HepG2 (cell line): ENCODE data around the gene PEPD. TPM values are rescaled to one million over a fixed set of nuclear protein-coding genes. Genes with fewer than 3 reads are reported as not detected.

ENCODE experiments used
- ATAC-seq: fragments of 200-7000 bp; cut with Tn5 transposase; 3 replicates; pipeline ENCODE4 v1.9.1; 2020; ENCODE audit warnings: mild to moderate bottlenecking, moderate library complexity
- BruUV-seq: library from RNA; stranded (reverse); fragments of 400-500 nt; replicated peaks from 2 replicates; lab custom pipeline; 2021; lab: Mats Ljungman, UMichigan
- CTCF ChIA-PET: fragments of 300-600 bp; formaldehyde crosslinking; extraction: SDS; loops from one replicate; lab custom pipeline; 2021; ENCODE audit warnings: low total read pairs, inconsistent platforms, low intra/inter-chr PET ratio; lab: Yijun Ruan, JAX
- POLR2A ChIA-PET: fragments of 350-600 bp; sonication (Branson Sonifier 250); formaldehyde crosslinking; loops from one replicate; lab custom pipeline; 2020; ENCODE audit warnings: antibody characterized with exemption, inconsistent platforms; lab: Yijun Ruan, JAX
- DNase-seq: peaks from one replicate; pipeline ENCODE4 v3.0.0-alpha.2; 2015; ENCODE audit warnings: low spot score
- FAIRE-seq: peaks from 3 replicates; lab custom pipeline; 2011; peaks lifted over from hg19 to GRCh38; lab: Jason Lieb, UNC
- H2AFZ ChIP-seq: one replicate; pipeline ENCODE4 v1.6.1; 2011; ENCODE audit warnings: low read length, inconsistent platforms
- H3K27ac ChIP-seq: fragments of 300-600 bp; 3 replicates; pipeline ENCODE4 v1.8.0; 2011; ENCODE audit warnings: mixed run types, mild to moderate bottlenecking, mixed read lengths, low read length, inconsistent platforms; ENCODE audit not compliant: insufficient read depth; ENCODE audit errors: extremely low read length
- H3K27me3 ChIP-seq, 2 experiments: fragments of 200-600 bp in 1 of 2; 2 replicates in 1 of 2; 3 replicates in 1 of 2; pipeline versions ENCODE4 v1.6.0 to v1.8.0; 2011; ENCODE audit warnings: low read length in 2 of 2, mild to moderate bottlenecking in 2 of 2, moderate library complexity in 2 of 2, inconsistent platforms in 1 of 2; ENCODE audit not compliant: insufficient read depth in 2 of 2, control insufficient read depth in 1 of 2
- H3K36me3 ChIP-seq, 2 experiments: fragments of 200-600 bp in 1 of 2; replicated peaks in 1 of 2; 2 replicates in 1 of 2; 3 replicates in 1 of 2; pipeline versions ENCODE4 v1.5.1 to v1.8.0; 2011; ENCODE audit warnings: low read length in 2 of 2, inconsistent platforms in 1 of 2; ENCODE audit not compliant: insufficient read depth in 2 of 2, control insufficient read depth in 1 of 2
- H3K4me1 ChIP-seq: 2 replicates; pipeline ENCODE4 v1.5.1; 2012; ENCODE audit warnings: low read length, inconsistent platforms; ENCODE audit not compliant: insufficient read depth
- H3K4me2 ChIP-seq: 2 replicates; pipeline ENCODE4 v1.6.0; 2011; ENCODE audit warnings: low read depth, low read length, inconsistent platforms
- H3K4me3 ChIP-seq, 3 experiments: fragments of 200-600 bp in 1 of 3; sonication (generic), shearing (Covaris generic) in 1 of 3; replicated peaks in 1 of 3; 2 replicates each; pipeline ENCODE4 v1.5.1; 2011 to 2016; ENCODE audit warnings: low read length in 3 of 3, inconsistent platforms in 2 of 3, low read depth in 2 of 3, mild to moderate bottlenecking in 2 of 3, control low read depth in 1 of 3, mixed read lengths in 1 of 3; ENCODE audit not compliant: insufficient read depth in 1 of 3
- H3K79me2 ChIP-seq: one replicate; pipeline ENCODE4 v1.6.1; 2011; ENCODE audit warnings: low read length, inconsistent platforms; ENCODE audit not compliant: insufficient read depth
- H3K9ac ChIP-seq: 2 replicates; pipeline ENCODE4 v1.6.0; 2011; ENCODE audit warnings: mild to moderate bottlenecking, low read depth, low read length, inconsistent platforms; ENCODE audit not compliant: insufficient read depth
- H3K9me3 ChIP-seq: 2 replicates; pipeline ENCODE4 v1.5.1; 2012; ENCODE audit warnings: mild to moderate bottlenecking, low read length
- H4K20me1 ChIP-seq: 2 replicates; pipeline ENCODE4 v1.6.0; 2011; ENCODE audit warnings: inconsistent platforms, mild to moderate bottlenecking, low read length, moderate library complexity; ENCODE audit not compliant: insufficient read depth
- BCL6 ChIP-seq: IDR thresholded peaks from 2 replicates; pipeline ENCODE4 v1.6.1; 2016; ENCODE audit warnings: missing genetic modification reagents, missing compliant biosample characterization
- DNMT3B ChIP-seq: conservative IDR thresholded peaks from 2 replicates; pipeline ENCODE4 v1.6.1; 2016; ENCODE audit warnings: missing biosample characterization, control low read depth
- HIVEP1 ChIP-seq: sonication (generic); formaldehyde crosslinking; IDR thresholded peaks from 2 replicates; pipeline ENCODE4 v1.4.0; 2020; ENCODE audit warnings: mild to moderate bottlenecking, missing genetic modification reagents
- KAT8 ChIP-seq: IDR thresholded peaks from 2 replicates; pipeline ENCODE4 v1.6.1; 2016; ENCODE audit warnings: missing genetic modification reagents, missing compliant biosample characterization
- MIER3 ChIP-seq: IDR thresholded peaks from 2 replicates; pipeline ENCODE4 v1.6.1; 2016; ENCODE audit warnings: missing compliant biosample characterization, borderline replicate concordance
- MNT ChIP-seq: fragments of 450-650 bp; IDR thresholded peaks from 2 replicates; pipeline ENCODE4 v1.6.1; 2016
- ZNF225 ChIP-seq: sonication (generic); formaldehyde crosslinking; IDR thresholded peaks from 2 replicates; pipeline ENCODE4 v1.4.0; 2020; ENCODE audit warnings: mild to moderate bottlenecking, missing genetic modification reagents
- ZNF768 ChIP-seq: sonication (generic); formaldehyde crosslinking; IDR thresholded peaks from 2 replicates; pipeline ENCODE4 v1.4.0; 2020; ENCODE audit warnings: missing genetic modification reagents
- WGBS: methylation state at CpG from one replicate; pipeline ENCODE4 v1.1.6; 2017; ENCODE audit warnings: low lambda C conversion rate; 5-methylcytosine and 5-hydroxymethylcytosine counted together
- in situ Hi-C: cut with HindIII; loops from 2 replicates; pipeline ENCODE4 v1.10.0; 2017; ENCODE audit warnings: low pct_unique_long_range_greater_than_20kb; ENCODE audit not compliant: extremely low pct_ligation_motif_present
- intact Hi-C: fragments of 100-400 bp; cut with micrococcal nuclease; formaldehyde crosslinking; loops from one replicate; pipeline ENCODE4 v1.10.0; 2022; ENCODE audit not compliant: unreplicated experiment
- polyA plus RNA-seq, 8 experiments: library from polyadenylated mRNA; depleted of rRNA in 3 of 8; stranded (reverse) in 7 of 8; unstranded in 1 of 8; fragments of >200 nt; fragmentation: Illumina TruSeq in 4 of 8; extraction: Trizol in 4 of 8; gene quantifications; 2 replicates each; pipeline versions ENCODE4 v1.2.1 to v1.2.3, GENCODE V29; 2011 to 2016; ENCODE audit warnings: low read depth in 4 of 8, missing spikeins in 1 of 8, mixed read lengths in 1 of 8; ENCODE audit not compliant: insufficient read depth in 1 of 8
- total RNA-seq, 5 experiments: library from RNA; depleted of rRNA; stranded (reverse); fragments of >200 nt; fragmentation: Illumina TruSeq; extraction: Trizol; gene quantifications; 2 replicates each; pipeline ENCODE4 v1.2.3, GENCODE V29; 2016; ENCODE audit warnings: low read depth in 1 of 5

The PEPD gene
- total and polyA plus RNA-seq, 2 of the 13 experiments (the other 11 are each of a cell fraction or from before 2014, with no cell fraction given) = 60.7 to 75.1 TPM

GRCh38 chr19:33413426-33413725, 108.2 kb downstream of the PEPD start (continued):
- no peak for TF ChIP-seq HIVEP1 (CRISPR knock-in tag)
- TF ChIP-seq MIER3 (CRISPR knock-in tag) = no peak
- TF ChIP-seq BCL6 (CRISPR knock-in tag) = no peak
- no peak for TF ChIP-seq DNMT3B (CRISPR knock-in tag)
- TF ChIP-seq KAT8 (CRISPR knock-in tag) = no peak
- TF ChIP-seq, all 625 proteins: peak for 0

DNA sequence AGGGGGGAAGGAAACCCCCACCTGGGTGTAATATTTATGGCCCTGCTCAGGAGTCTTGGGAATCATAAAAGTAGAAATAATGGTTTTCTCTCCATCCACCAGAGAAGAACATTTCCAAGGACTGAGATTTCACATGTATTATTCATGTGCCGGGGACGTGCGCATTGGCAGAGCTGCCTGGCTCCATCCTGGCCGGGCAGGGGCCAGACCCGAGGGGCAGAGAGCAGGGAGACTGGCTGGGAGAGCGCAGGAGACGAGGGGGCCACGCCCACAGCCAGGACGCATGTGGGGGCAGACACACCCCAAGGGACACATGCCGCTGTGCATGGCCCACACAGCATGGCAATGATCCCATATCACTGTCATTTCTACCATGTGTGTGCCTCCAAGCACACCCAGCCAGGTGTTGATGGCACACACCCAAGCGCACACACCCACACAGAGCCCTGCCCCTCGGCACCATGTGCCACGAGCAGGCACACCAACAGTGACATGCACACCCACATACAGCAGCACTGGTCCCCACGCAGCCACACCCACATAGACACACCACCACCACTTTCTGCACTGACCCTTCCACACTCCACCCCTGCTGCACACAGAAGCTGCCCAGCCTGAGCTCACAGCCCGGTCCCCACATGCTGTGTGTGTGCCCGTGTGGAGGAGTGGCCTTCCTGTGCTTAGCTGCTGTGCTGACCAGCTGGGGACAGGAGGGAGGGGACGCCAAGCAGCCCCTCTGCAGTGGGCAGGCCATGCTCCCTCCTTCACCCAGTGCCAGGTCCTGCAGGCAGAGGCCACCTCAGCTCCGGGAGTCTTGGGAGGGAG, 108.8 kb downstream of the PEPD start:
- Histone ChIP-seq H3K4me3 (no peak overlapping the region), H3K9ac (no peak overlapping the region), H3K79me2 (no peaks in the 10 kb centered on the region), H2AFZ (no peak overlapping the region), H3K9me3 (no peaks in the 10 kb centered on the region), H3K4me2 (no peak overlapping the region), H3K36me3 (peaks cover 0 to 11% of the 10 kb centered on the region in 2 experiments; a peak in 1 of 5 replicates), H3K27ac (no peak overlapping the region), H3K4me1 (no peaks in the 10 kb centered on the region), H3K27me3 (no peaks in the 10 kb centered on the region), H4K20me1 (no peaks in the 10 kb centered on the region)
- intact Hi-C loops (no loop called here), in situ Hi-C loops (no loop called here)
- no TSS peak for BruUV-seq
- TF ChIP-seq ZNF768 (CRISPR knock-in tag) = 0 out of 2 replicates have a peak, but pooled peaks have one; percentile 5
- TF ChIP-seq ZNF225 (CRISPR knock-in tag) = no peak
- peak; percentile 23; the same call in 1 of the 2 replicates for TF ChIP-seq MNT
- DNase-seq = no peak
- ATAC-seq = no peak
- WGBS = 87% methylated on average over 9 of the region's 18 CpGs
- POLR2A ChIA-PET = no interaction called here
- FAIRE-seq = no peak
- CTCF ChIA-PET = no interaction called here
